Parathyroid adenoma (tissue), 2 donors: ENCODE data around the gene MEF2D.
A peak's percentile ranks its signal among the peaks of the same experiment; 100 is the strongest.

Experiments
- H2AFZ ChIP-seq: fragments of 300-600 bp; sonication (generic); one replicate; pipeline ENCODE4 v1.7.0; 2017; ENCODE audit warnings: antibody characterized with exemption, mild to moderate bottlenecking
- H3K27ac ChIP-seq: fragments of 300-600 bp; sonication (generic); one replicate; pipeline ENCODE4 v1.7.0; 2017
- H3K27me3 ChIP-seq: fragments of 300-600 bp; sonication (generic); one replicate; pipeline ENCODE4 v1.7.0; 2017; ENCODE audit warnings: low read length; ENCODE audit not compliant: control insufficient read depth, insufficient read depth
- H3K36me3 ChIP-seq: fragments of 300-600 bp; sonication (generic); one replicate; pipeline ENCODE4 v1.7.0; 2017; ENCODE audit warnings: low read length; ENCODE audit not compliant: control insufficient read depth, insufficient read depth
- H3K4me1 ChIP-seq: fragments of 300-600 bp; sonication (generic); one replicate; pipeline ENCODE4 v1.7.0; 2017; ENCODE audit warnings: control low read depth
- H3K4me2 ChIP-seq: fragments of 300-600 bp; sonication (generic); one replicate; pipeline ENCODE4 v1.7.0; 2017; ENCODE audit warnings: low read length
- H3K4me3 ChIP-seq: fragments of 300-600 bp; sonication (generic); one replicate; pipeline ENCODE4 v1.7.0; 2017; ENCODE audit warnings: low read depth, low read length
- H3K79me2 ChIP-seq: fragments of 300-600 bp; sonication (generic); one replicate; pipeline ENCODE4 v1.7.0; 2017; ENCODE audit warnings: control low read depth
- H3K9ac ChIP-seq: fragments of 300-600 bp; sonication (generic); one replicate; pipeline ENCODE4 v1.7.0; 2017; ENCODE audit warnings: mild to moderate bottlenecking
- H3K9me3 ChIP-seq: fragments of 300-600 bp; sonication (generic); one replicate; pipeline ENCODE4 v1.7.0; 2017; ENCODE audit warnings: low read length; ENCODE audit not compliant: control insufficient read depth
- TF ChIP-seq, protein P1 (sequence below): fragments of 300-600 bp; sonication (generic); IDR thresholded peaks from one replicate; pipeline ENCODE4 v1.7.0; 2017; ENCODE audit warnings: antibody characterized with exemption, mild to moderate bottlenecking
- donor health status: primary hyperparathyroidism.

MEF2D gene

DNA sequence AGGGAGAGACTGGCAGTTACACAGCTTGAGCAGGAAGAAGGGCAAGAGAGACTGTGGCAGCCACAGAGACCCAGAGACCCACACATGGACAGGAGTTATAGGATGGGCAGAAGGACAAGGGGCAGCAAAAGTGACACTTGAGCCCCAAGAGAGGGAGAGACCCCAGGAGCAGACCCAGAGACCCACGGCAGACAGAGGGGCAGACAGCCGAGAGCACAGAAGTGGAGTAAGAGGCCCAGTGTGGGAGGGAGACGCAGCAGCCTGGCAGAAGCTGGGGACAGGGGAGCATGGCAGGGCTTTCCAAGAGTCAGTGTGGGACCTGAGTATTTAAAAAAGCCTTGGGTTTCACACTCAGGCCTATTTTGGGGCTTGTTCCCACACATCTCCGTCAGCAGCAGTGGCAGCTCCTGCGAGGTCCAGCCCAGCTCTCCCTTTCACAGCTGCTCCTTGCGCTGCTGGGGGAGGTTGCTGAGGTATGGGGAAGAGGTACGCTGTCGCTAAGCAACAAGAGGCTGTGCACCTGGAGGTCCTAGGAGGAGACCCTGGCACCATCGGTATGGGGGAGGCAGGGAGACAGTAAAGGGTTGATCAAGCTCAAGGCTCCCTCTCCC is 9.0 kb upstream of the MEF2D start:
- peaks cover 6% of the 10 kb centered on the region for H3K4me1 ChIP-seq
- H3K36me3 ChIP-seq: no peaks in the 10 kb centered on the region
- no peaks in the 10 kb centered on the region for H3K79me2 ChIP-seq
- TF ChIP-seq, protein P1, sequence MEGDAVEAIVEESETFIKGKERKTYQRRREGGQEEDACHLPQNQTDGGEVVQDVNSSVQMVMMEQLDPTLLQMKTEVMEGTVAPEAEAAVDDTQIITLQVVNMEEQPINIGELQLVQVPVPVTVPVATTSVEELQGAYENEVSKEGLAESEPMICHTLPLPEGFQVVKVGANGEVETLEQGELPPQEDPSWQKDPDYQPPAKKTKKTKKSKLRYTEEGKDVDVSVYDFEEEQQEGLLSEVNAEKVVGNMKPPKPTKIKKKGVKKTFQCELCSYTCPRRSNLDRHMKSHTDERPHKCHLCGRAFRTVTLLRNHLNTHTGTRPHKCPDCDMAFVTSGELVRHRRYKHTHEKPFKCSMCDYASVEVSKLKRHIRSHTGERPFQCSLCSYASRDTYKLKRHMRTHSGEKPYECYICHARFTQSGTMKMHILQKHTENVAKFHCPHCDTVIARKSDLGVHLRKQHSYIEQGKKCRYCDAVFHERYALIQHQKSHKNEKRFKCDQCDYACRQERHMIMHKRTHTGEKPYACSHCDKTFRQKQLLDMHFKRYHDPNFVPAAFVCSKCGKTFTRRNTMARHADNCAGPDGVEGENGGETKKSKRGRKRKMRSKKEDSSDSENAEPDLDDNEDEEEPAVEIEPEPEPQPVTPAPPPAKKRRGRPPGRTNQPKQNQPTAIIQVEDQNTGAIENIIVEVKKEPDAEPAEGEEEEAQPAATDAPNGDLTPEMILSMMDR: no peak
- H3K4me2 ChIP-seq: no peak overlapping the region
- H3K9me3 ChIP-seq: no peaks in the 10 kb centered on the region
- H3K9ac ChIP-seq: no peak overlapping the region
- no peaks in the 10 kb centered on the region for H3K27me3 ChIP-seq
- H3K4me3 ChIP-seq: no peak overlapping the region
- no peak overlapping the region for H2AFZ ChIP-seq
- H3K27ac ChIP-seq: no peak overlapping the region

DNA sequence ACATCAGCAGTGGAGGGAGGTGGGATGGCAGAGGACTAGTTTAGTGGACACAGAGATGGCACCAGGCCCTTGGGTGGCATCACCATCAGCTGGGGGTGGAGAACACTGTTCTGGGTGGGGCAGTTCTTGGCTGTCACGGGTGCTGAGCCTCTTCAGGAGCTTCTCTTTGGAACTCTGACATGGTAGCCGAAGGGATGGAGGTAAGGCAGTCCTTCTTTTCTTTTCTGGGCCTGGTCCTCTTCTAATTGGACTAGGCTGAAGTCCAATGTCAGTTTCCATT is 8.3 kb upstream of the MEF2D start:
- H2AFZ ChIP-seq: peak overlapping the region; percentile 42
- peak overlapping the region; percentile 42 for H3K27ac ChIP-seq
- no peak overlapping the region for H3K9ac ChIP-seq
- peaks cover 11% of the 10 kb centered on the region for H3K4me1 ChIP-seq
- no peak overlapping the region for H3K4me2 ChIP-seq
- H3K4me3 ChIP-seq: no peak overlapping the region
- TF ChIP-seq, protein P1: no peak
- H3K79me2 ChIP-seq: no peaks in the 10 kb centered on the region
- no peaks in the 10 kb centered on the region for H3K36me3 ChIP-seq
- H3K9me3 ChIP-seq: no peaks in the 10 kb centered on the region
- H3K27me3 ChIP-seq: no peaks in the 10 kb centered on the region

DNA sequence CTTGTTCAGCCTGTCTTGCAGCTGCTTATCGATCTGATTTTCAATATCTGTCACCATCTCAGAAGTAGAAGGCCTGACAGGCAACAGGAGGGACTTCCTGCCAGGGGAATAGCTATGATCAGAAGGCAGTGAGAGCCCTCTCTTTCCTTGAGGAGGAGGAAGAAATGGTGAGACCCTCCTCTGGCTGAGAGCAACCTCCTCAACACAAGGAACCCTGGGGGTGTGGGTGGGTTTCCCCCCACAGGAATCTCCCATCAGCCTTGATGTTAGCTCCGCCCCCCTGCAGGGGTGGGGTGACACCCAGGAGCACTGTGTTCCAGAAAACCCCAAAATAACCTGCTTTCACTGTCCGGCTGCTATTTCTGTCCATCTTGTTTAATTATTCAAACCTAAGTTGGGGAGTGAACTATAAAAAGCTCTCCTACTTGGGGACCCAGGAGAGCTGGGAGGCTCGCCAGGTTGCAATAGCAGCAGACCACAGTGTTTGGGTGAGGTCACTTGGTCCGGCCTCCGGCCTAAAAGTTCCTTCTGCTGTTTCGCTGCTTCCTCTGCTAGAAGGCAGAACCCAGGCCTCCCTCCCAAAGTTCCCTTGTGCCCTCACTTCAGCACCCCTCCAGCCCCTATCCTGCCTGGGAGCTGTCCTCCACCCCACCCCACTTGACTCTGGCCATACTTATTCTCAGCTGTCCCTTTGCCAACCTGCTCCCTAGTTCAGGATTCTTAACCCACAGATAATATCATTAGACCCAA is 7.8 kb upstream of the MEF2D start:
- no peaks in the 10 kb centered on the region for H3K36me3 ChIP-seq
- TF ChIP-seq, protein P1: no peak
- H3K27me3 ChIP-seq: no peaks in the 10 kb centered on the region
- peak overlapping the region; percentile 42 for H2AFZ ChIP-seq
- no peak overlapping the region for H3K4me3 ChIP-seq
- H3K4me2 ChIP-seq: no peak overlapping the region
- H3K9ac ChIP-seq: no peak overlapping the region
- no peaks in the 10 kb centered on the region for H3K9me3 ChIP-seq
- no peaks in the 10 kb centered on the region for H3K79me2 ChIP-seq
- peak overlapping the region; percentile 42 for H3K27ac ChIP-seq
- H3K4me1 ChIP-seq: peaks cover 15% of the 10 kb centered on the region

DNA sequence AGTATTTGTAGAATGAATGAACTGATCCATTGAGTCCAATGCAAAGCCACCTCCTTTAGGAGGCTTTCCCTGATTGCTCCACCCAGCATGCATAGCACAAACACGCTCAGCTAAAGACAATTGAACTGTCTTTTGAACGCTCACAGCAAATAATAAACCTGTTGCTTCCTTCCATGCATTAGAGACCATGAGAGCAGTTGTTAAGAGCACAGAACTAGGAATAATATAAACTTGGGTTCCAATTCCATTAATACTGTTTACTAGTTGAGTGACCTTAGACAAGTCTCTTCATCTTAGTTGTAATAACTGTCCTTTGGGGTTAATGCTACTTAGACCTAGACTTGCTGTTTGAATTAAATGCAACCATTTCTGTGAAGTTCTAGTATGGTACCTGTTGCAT is 5.9 kb upstream of the MEF2D start:
- Histone ChIP-seq H2AFZ (no peak overlapping the region), H3K9ac (no peak overlapping the region), H3K4me2 (no peak overlapping the region), H3K79me2 (no peaks in the 10 kb centered on the region), H3K27me3 (no peaks in the 10 kb centered on the region), H3K9me3 (no peaks in the 10 kb centered on the region), H3K36me3 (no peaks in the 10 kb centered on the region), H3K27ac (no peak overlapping the region), H3K4me3 (no peak overlapping the region), H3K4me1 (peaks cover 31% of the 10 kb centered on the region)
- TF ChIP-seq, protein P1: no peak
